ENCODE results near the gene KIAA1549. TPM values are rescaled to one million over a fixed set of nuclear protein-coding genes. Genes with fewer than 3 reads are reported as not detected.
"Not testable (repeated sequence)": the region's sequence is repeated elsewhere in the genome, so short reads cannot be mapped to it uniquely, and the experiment has no call there.

The KIAA1549 gene
- total RNA-seq, 1 donor from 2014 or later, result 5.7 TPM

DNA sequence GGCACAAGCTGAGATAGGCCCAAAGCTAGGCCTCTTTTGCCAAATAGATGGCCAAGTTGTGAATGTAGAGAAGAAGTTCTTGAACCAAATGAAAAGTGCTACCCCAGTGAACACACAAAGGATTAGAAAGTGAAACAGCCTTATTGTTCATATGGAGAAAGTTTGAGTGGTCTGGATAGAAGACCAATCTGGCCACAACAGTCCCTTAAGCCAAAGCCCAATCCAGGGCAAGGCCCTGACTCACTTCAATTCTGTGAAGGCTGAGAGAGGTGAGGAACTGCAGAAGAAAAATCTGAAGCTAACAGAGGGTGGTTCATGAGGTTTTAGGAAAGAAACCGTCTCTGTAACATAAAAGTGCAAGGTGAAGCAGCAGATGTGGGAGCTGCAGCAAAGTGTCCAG is 164.5 kb downstream of the KIAA1549 start:
- H3K4me3 ChIP-seq, result no peak overlapping the region
- H3K36me3 ChIP-seq, result no peaks in the 10 kb centered on the region
- H3K27me3 ChIP-seq, result no peaks in the 10 kb centered on the region
- no peaks in the 10 kb centered on the region for H3K9me3 ChIP-seq
- intact Hi-C loops (cut with DNase I), result no loop called here
- TF ChIP-seq, protein P1, sequence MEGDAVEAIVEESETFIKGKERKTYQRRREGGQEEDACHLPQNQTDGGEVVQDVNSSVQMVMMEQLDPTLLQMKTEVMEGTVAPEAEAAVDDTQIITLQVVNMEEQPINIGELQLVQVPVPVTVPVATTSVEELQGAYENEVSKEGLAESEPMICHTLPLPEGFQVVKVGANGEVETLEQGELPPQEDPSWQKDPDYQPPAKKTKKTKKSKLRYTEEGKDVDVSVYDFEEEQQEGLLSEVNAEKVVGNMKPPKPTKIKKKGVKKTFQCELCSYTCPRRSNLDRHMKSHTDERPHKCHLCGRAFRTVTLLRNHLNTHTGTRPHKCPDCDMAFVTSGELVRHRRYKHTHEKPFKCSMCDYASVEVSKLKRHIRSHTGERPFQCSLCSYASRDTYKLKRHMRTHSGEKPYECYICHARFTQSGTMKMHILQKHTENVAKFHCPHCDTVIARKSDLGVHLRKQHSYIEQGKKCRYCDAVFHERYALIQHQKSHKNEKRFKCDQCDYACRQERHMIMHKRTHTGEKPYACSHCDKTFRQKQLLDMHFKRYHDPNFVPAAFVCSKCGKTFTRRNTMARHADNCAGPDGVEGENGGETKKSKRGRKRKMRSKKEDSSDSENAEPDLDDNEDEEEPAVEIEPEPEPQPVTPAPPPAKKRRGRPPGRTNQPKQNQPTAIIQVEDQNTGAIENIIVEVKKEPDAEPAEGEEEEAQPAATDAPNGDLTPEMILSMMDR (IDR thresholded peaks at IDR 0.05), result no peak
- DNase-seq, result no peak
- H3K4me1 ChIP-seq, result no peaks in the 10 kb centered on the region
- H3K27ac ChIP-seq, result no peak overlapping the region
- no peak for ATAC-seq

DNA sequence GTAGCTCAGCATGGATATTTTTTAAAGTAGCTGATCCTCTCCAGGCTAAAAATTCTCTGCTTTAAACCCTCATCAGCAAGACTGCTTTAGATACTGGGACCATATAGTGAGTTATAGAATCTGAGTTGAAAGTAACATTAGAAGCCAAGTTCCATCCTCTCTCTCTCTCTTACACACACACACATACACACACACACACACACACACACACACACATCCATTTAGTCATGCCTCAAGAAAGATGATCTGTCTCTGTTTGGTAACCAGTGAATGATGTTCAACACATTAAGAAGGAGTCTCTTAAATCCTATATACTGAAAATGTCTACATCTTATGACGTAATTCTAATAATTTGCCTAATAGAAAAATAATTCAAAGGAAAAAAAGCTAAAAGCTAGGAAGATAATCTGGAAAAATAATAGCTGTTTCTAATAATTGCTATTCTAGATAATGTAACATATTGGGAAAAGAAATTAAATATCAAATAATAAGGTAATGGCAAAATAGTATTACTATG is 166.3 kb downstream of the KIAA1549 start:
- intact Hi-C loops (cut with DNase I), result no loop called here

DNA sequence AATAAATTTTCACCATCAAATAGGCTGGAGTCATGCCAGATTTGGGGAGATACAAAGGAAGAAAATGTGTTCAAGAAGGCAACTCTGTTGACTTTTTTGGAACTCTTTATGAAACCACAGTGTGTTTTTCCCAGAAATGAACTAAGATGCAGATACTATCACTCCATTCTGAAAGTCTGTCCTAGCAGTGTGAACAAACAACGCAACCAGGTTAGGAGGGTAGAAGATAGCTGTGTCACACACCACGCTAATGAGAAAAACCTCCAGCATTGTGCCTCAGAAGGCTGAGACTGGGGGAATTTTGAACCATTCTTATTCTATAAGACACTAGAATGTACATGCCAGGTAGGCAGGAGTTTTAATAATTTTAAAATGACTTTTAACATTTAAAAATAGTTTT is 167.2 kb downstream of the KIAA1549 start:
- no peak for ATAC-seq
- intact Hi-C loops (cut with DNase I), result no loop called here
- H3K27ac ChIP-seq, result no peak overlapping the region

More for the DNA sequence above, 166.3 kb downstream of the KIAA1549 start:
- Histone ChIP-seq H3K9me3 (no peaks in the 10 kb centered on the region), H3K36me3 (no peaks in the 10 kb centered on the region), H3K27me3 (no peaks in the 10 kb centered on the region), H3K4me1 (no peaks in the 10 kb centered on the region), H3K27ac (no peak overlapping the region), H3K4me3 (no peak overlapping the region)
- ATAC-seq, result no peak
- TF ChIP-seq, protein P1 (IDR thresholded peaks at IDR 0.05), result no peak
- no peak for DNase-seq

DNA sequence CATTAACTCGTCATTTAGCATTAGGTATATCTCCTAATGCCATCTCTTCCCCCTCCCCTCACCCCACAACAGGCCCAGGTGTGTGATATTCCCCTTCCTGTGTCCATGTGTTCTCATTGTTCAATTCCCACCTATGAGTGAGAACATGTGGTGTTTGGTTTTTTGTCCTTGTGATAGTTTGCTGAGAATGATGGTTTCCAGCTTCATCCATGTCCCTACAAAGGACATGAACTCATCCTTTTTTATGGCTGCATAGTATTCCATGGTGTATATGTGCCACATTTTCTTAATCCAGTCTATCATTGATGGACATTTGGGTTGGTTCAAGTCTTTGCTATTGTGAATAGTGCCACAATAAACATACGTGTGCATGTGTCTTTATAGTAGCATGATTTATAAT is 169.9 kb downstream of the KIAA1549 start:
- H3K9me3 ChIP-seq; H3K27me3 ChIP-seq; H3K4me1 ChIP-seq; H3K4me3 ChIP-seq; DNase-seq; H3K27ac ChIP-seq; ATAC-seq; intact Hi-C loops (cut with DNase I); H3K36me3 ChIP-seq: not testable (repeated sequence)

More for the DNA sequence above, 167.2 kb downstream of the KIAA1549 start:
- Histone ChIP-seq H3K36me3 (no peaks in the 10 kb centered on the region), H3K27me3 (no peaks in the 10 kb centered on the region), H3K9me3 (no peaks in the 10 kb centered on the region), H3K4me1 (no peaks in the 10 kb centered on the region), H3K4me3 (no peak overlapping the region)
- no peak for DNase-seq
- TF ChIP-seq, protein P1 (IDR thresholded peaks at IDR 0.05), result no peak

DNA sequence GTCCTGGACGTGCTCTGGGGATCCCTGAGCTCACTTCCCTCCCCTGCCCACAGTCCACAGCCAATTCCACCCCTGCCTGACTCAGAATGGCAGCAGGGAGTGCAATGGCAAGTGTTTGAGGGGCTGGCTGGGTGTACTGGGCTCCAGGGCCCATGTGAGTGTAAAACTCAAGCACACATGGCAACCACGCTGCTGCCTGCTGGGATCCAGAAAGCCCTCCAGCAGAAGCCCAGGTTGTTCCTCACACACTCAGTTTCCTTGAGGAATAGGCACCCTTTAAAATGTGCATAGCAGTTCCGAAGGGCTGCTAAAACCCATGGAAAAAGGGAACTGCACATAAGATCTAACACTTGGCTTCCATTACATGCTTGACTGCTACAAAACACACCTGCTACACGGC is 171.8 kb downstream of the KIAA1549 start:
- Histone ChIP-seq H3K36me3 (no peaks in the 10 kb centered on the region), H3K4me1 (no peaks in the 10 kb centered on the region), H3K27ac (no peak overlapping the region), H3K4me3 (no peak overlapping the region), H3K27me3 (no peaks in the 10 kb centered on the region), H3K9me3 (no peaks in the 10 kb centered on the region)
- DNase-seq (no peak), ATAC-seq (no peak)
- intact Hi-C loops (cut with DNase I), result no loop called here
- TF ChIP-seq, protein P1 (IDR thresholded peaks at IDR 0.05), result no peak

DNA sequence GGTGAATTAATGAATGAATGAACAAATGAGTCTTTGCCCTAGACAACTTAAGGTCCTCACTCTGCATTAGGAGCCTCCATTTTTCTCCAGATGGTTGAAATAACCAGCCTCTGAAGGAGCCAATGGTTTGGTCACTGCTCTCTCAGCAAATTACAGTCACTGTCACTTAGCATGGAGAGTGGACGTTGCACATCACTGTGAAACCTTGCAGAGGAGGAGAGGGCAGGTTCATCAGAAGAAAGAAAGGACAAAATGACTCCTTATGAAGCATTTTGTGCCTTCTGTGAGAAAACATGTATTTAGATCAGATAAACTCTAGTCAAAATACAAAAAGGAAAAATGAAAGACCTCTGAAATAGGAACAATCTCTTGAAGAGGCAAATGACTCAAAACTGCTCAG is 176.6 kb downstream of the KIAA1549 start:
- ATAC-seq (no peak), DNase-seq (no peak)
- Histone ChIP-seq H3K9me3 (no peaks in the 10 kb centered on the region), H3K27me3 (no peaks in the 10 kb centered on the region), H3K36me3 (no peaks in the 10 kb centered on the region), H3K4me1 (no peaks in the 10 kb centered on the region), H3K4me3 (no peak overlapping the region), H3K27ac (no peak overlapping the region)
- intact Hi-C loops (cut with DNase I), result no loop called here
- TF ChIP-seq, protein P1 (IDR thresholded peaks at IDR 0.05), result no peak

All from upper lobe of right lung (tissue), 1 donor.